ENCODE measurements around the gene SAP30BP. TPM values are rescaled to one million over a fixed set of nuclear protein-coding genes. Genes with fewer than 3 reads are reported as not detected.

Gene SAP30BP
- total RNA-seq, 4 donors from 2014 or later = 50.3 to 81.3 (median 77.6) TPM

GRCh38 chr17:75727391-75727790 lies 60.3 kb downstream of the SAP30BP start:
- Histone ChIP-seq H3K4me3 (no peak overlapping the region), H3K4me1 (peaks cover 4 to 14% (median 9%) of the 10 kb centered on the region in 4 donors), H3K27ac (replicated peaks in 1 of 4) (no peak overlapping the region), H3K36me3 (peaks cover 0 to 73% (median 2%) of the 10 kb centered on the region in 4 donors), H3K9me3 (no peaks in the 10 kb centered on the region), H3K27me3 (peaks cover 0 to 28% (median under 1%) of the 10 kb centered on the region in 4 donors)
- TF ChIP-seq POLR2AphosphoS5 (IDR thresholded peaks at IDR 0.05) (no peak), EP300 (IDR thresholded peaks at IDR 0.05) (no peak)
- WGBS = 90% methylated on average over 7 of the region's 18 CpGs
- DNase-seq (ENCODE audit: extremely low spot score) = no peak
- intact Hi-C loops (cut with DNase I) = no loop called here

GRCh38 chr17:75729351-75729750 lies 62.2 kb downstream of the SAP30BP start:
- H3K27me3 ChIP-seq = peaks cover 0 to 8% (median 0%) of the 10 kb centered on the region in 4 donors
- DNase-seq (ENCODE audit: extremely low spot score) = no peak
- no peak overlapping the region for H3K27ac ChIP-seq (replicated peaks in 1 of 4)
- H3K36me3 ChIP-seq = peaks cover 0 to 82% (median 5%) of the 10 kb centered on the region in 4 donors
- H3K4me3 ChIP-seq = no peak overlapping the region
- intact Hi-C loops (cut with DNase I) = no loop called here
- H3K4me1 ChIP-seq = peaks cover 0 to 2% (median under 1%) of the 10 kb centered on the region in 4 donors
- TF ChIP-seq, protein P1, sequence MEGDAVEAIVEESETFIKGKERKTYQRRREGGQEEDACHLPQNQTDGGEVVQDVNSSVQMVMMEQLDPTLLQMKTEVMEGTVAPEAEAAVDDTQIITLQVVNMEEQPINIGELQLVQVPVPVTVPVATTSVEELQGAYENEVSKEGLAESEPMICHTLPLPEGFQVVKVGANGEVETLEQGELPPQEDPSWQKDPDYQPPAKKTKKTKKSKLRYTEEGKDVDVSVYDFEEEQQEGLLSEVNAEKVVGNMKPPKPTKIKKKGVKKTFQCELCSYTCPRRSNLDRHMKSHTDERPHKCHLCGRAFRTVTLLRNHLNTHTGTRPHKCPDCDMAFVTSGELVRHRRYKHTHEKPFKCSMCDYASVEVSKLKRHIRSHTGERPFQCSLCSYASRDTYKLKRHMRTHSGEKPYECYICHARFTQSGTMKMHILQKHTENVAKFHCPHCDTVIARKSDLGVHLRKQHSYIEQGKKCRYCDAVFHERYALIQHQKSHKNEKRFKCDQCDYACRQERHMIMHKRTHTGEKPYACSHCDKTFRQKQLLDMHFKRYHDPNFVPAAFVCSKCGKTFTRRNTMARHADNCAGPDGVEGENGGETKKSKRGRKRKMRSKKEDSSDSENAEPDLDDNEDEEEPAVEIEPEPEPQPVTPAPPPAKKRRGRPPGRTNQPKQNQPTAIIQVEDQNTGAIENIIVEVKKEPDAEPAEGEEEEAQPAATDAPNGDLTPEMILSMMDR (IDR thresholded peaks at IDR 0.05) = no peak
- TF ChIP-seq POLR2AphosphoS5 (IDR thresholded peaks at IDR 0.05) = no peak
- no peak for TF ChIP-seq EP300 (IDR thresholded peaks at IDR 0.05)
- TF ChIP-seq POLR2A (IDR thresholded peaks at IDR 0.05; ENCODE audit: low read depth) = no peak
- WGBS = 81% methylated on average over 7 of the region's 7 CpGs
- H3K9me3 ChIP-seq = no peaks in the 10 kb centered on the region

GRCh38 chr17:75730065-75730464 lies 62.9 kb downstream of the SAP30BP start:
- no peaks in the 10 kb centered on the region for H3K9me3 ChIP-seq
- no peak overlapping the region for H3K4me3 ChIP-seq
- TF ChIP-seq, protein P1 (IDR thresholded peaks at IDR 0.05) = no peak
- TF ChIP-seq POLR2AphosphoS5 (IDR thresholded peaks at IDR 0.05) (no peak), POLR2A (IDR thresholded peaks at IDR 0.05; ENCODE audit: low read depth) (no peak), EP300 (IDR thresholded peaks at IDR 0.05) (no peak)
- H3K27ac ChIP-seq (replicated peaks in 1 of 4) = no peak overlapping the region
- no peak for DNase-seq (ENCODE audit: extremely low spot score)
- peaks cover 0 to 1% (median 0%) of the 10 kb centered on the region in 4 donors for H3K27me3 ChIP-seq
- intact Hi-C loops (cut with DNase I) = no loop called here
- H3K4me1 ChIP-seq = peaks cover 0 to 3% (median 0%) of the 10 kb centered on the region in 4 donors
- WGBS = 91% methylated on average over 13 of the region's 24 CpGs
- H3K36me3 ChIP-seq = peaks cover 0 to 75% (median 5%) of the 10 kb centered on the region in 4 donors

- H3K27ac ChIP-seq (replicated peaks in 1 of 4) = no peak overlapping the region
- TF ChIP-seq EP300 (IDR thresholded peaks at IDR 0.05) (no peak), POLR2A (IDR thresholded peaks at IDR 0.05; ENCODE audit: low read depth) (no peak), POLR2AphosphoS5 (IDR thresholded peaks at IDR 0.05) (no peak)
- TF ChIP-seq, protein P1 (IDR thresholded peaks at IDR 0.05) = no peak
- H3K9me3 ChIP-seq = no peaks in the 10 kb centered on the region
- 87% methylated on average over 20 of the region's 26 CpGs for WGBS
- no peak for DNase-seq (ENCODE audit: extremely low spot score)
- H3K27me3 ChIP-seq = no peaks in the 10 kb centered on the region
- H3K4me3 ChIP-seq = no peak overlapping the region
- H3K36me3 ChIP-seq = peaks cover 0 to 72% (median 7%) of the 10 kb centered on the region in 4 donors
- H3K4me1 ChIP-seq = peaks cover 0 to 3% (median 0%) of the 10 kb centered on the region in 4 donors
- intact Hi-C loops (cut with DNase I) = no loop called here
Measured at GRCh38 chr17:75731086-75731715, 64.1 kb downstream of the SAP30BP start.

DNA sequence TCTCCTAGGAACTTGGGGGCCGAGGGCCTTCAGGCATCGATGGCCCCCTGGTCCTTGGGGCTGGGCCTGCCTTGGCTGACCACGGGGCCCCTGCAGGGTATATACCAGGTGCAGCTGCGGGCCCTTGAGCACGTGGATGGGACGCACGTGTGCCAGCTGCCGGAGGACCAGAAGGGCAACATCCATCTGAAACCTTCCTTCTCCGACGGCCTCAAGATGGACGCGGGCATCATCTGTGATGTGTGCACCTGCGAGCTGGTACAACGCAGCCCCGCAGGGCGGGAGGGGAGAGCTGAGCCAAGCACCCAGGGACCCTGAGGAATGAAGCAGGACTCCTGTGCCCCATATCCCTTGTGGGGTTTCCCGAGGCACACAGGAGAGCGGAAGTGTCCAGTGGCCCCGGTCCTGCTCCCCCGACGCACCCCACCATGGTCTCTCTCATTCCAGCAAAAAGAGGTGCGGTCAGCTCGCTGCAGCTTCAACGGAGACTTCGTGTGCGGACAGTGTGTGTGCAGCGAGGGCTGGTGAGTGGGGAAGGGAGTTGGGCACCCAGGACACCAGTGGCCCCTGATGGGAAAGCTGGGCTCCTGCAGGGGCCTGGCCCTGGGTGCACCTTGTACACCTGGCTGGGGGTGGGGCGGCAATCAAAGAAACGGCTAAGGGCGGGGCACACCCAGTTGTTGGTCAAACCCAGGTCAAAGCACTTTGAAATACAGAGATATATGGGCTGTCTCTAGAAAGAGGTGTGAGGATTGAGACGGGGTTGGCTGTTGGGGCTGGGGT lies 64.8 kb downstream of the SAP30BP start:
- Histone ChIP-seq H3K27ac (replicated peaks in 1 of 4) (no peak overlapping the region), H3K27me3 (no peaks in the 10 kb centered on the region), H3K4me3 (no peak overlapping the region), H3K9me3 (no peaks in the 10 kb centered on the region), H3K36me3 (peaks cover 0 to 72% (median 10%) of the 10 kb centered on the region in 4 donors), H3K4me1 (peaks cover 0 to 3% (median 0%) of the 10 kb centered on the region in 4 donors)
- no peak for DNase-seq (ENCODE audit: extremely low spot score)
- WGBS = 88% methylated on average over 10 of the region's 31 CpGs
- TF ChIP-seq EP300 (IDR thresholded peaks at IDR 0.05) (no peak), POLR2A (IDR thresholded peaks at IDR 0.05; ENCODE audit: low read depth) (no peak), POLR2AphosphoS5 (IDR thresholded peaks at IDR 0.05) (no peak)
- TF ChIP-seq, protein P1 (IDR thresholded peaks at IDR 0.05) = no peak
- intact Hi-C loops (cut with DNase I) = no loop called here
